SJCRH30 (cell line): Measurements from ENCODE around the gene CACYBP. TPM values are rescaled to one million over a fixed set of nuclear protein-coding genes. Genes with fewer than 3 reads are reported as not detected.
A peak's percentile ranks its signal among the peaks of the same experiment; 100 is the strongest.
"Not testable (repeated sequence)": the region's sequence is repeated elsewhere in the genome, so short reads cannot be mapped to it uniquely, and the experiment has no call there.

Experiments
- DNase-seq, 2 experiments: peaks; one replicate each; pipeline ENCODE4 v3.0.0-alpha.2; 2015 to 2020
- H3K27ac ChIP-seq: fragments of 250-450 bp; sonication (Bioruptor Pico); 2 replicates; pipeline ENCODE4 v1.5.1; 2020; ENCODE audit warnings: mild to moderate bottlenecking, moderate library complexity
- H3K27me3 ChIP-seq: fragments of 250-450 bp; sonication (Bioruptor Pico); 2 replicates; pipeline ENCODE4 v1.5.1; 2020; ENCODE audit warnings: mild to moderate bottlenecking, moderate library complexity
- H3K36me3 ChIP-seq: fragments of 250-450 bp; sonication (Bioruptor Pico); 2 replicates; pipeline ENCODE4 v1.5.1; 2020; ENCODE audit warnings: mild to moderate bottlenecking, moderate library complexity
- H3K4me1 ChIP-seq: fragments of 250-450 bp; sonication (Bioruptor Pico); 2 replicates; pipeline ENCODE4 v1.5.1; 2020; ENCODE audit warnings: mild to moderate bottlenecking, moderate library complexity
- H3K4me3 ChIP-seq: fragments of 250-450 bp; sonication (Bioruptor Pico); 2 replicates; pipeline ENCODE4 v1.5.1; 2020; ENCODE audit warnings: mild to moderate bottlenecking, moderate library complexity
- H3K9me3 ChIP-seq: fragments of 250-450 bp; sonication (Bioruptor Pico); replicated peaks from 2 replicates; pipeline ENCODE4 v1.5.1; 2020; ENCODE audit warnings: mild to moderate bottlenecking, moderate library complexity
- total RNA-seq: library from RNA; depleted of rRNA; stranded (reverse); fragments of >200 nt; shearing (Covaris generic); gene quantifications from 2 replicates; pipeline ENCODE4 v1.2.3, GENCODE V29; 2014

Gene CACYBP
- total RNA-seq, 1 experiment from 2014 or later: 439 TPM

- H3K4me1 ChIP-seq: no peaks in the 10 kb centered on the region
- peaks cover 44% of the 10 kb centered on the region for H3K36me3 ChIP-seq
- no peak for DNase-seq
- no peaks in the 10 kb centered on the region for H3K9me3 ChIP-seq
- no peak overlapping the region for H3K27ac ChIP-seq
- H3K27me3 ChIP-seq: no peaks in the 10 kb centered on the region
- H3K4me3 ChIP-seq: no peak overlapping the region
Observed at GRCh38 chr1:175015243-175015642, 15.5 kb downstream of the CACYBP start.

GRCh38 chr1:175019524-175019923 is 19.8 kb downstream of the CACYBP start:
- H3K36me3 ChIP-seq: peaks cover 7% of the 10 kb centered on the region
- H3K4me1 ChIP-seq: no peaks in the 10 kb centered on the region
- no peak for DNase-seq
- H3K4me3 ChIP-seq: no peak overlapping the region
- H3K27me3 ChIP-seq: no peaks in the 10 kb centered on the region
- no peak overlapping the region for H3K27ac ChIP-seq
- no peaks in the 10 kb centered on the region for H3K9me3 ChIP-seq

GRCh38 chr1:175023043-175023921 is 23.5 kb downstream of the CACYBP start, which contains the start of gene MRPS14:
Gene MRPS14 (minus strand): TSS chr1:175023425. CDS start chr1:175023408, 17 bp downstream.
- Histone ChIP-seq H3K4me3 (peak within 1 kb of the TSS; percentile 89), H3K27me3 (no peaks in the 10 kb centered on the region), H3K36me3 (no peaks in the 10 kb centered on the region), H3K4me1 (no peaks in the 10 kb centered on the region), H3K9me3 (no peaks in the 10 kb centered on the region), H3K27ac (peak within 1 kb of the TSS; percentile 61)
- DNase-seq: peak; percentile 97 to 98

- H3K4me1 ChIP-seq, H3K9me3 ChIP-seq, H3K36me3 ChIP-seq, H3K27me3 ChIP-seq, DNase-seq: not testable (repeated sequence)
- H3K4me3 ChIP-seq: peak overlapping the region; percentile 89
- peak overlapping the region; percentile 61 for H3K27ac ChIP-seq
Observed at GRCh38 chr1:175023922-175024242, 24.1 kb downstream of the CACYBP start.

GRCh38 chr1:175024773-175025172 is 25.0 kb downstream of the CACYBP start:
- no peak overlapping the region for H3K4me3 ChIP-seq
- no peaks in the 10 kb centered on the region for H3K27me3 ChIP-seq
- no peaks in the 10 kb centered on the region for H3K36me3 ChIP-seq
- no peaks in the 10 kb centered on the region for H3K4me1 ChIP-seq
- H3K9me3 ChIP-seq: no peaks in the 10 kb centered on the region
- DNase-seq: no peak
- no peak overlapping the region for H3K27ac ChIP-seq

GRCh38 chr1:175033953-175034352 is 34.2 kb downstream of the CACYBP start:
- no peak overlapping the region for H3K4me3 ChIP-seq
- H3K36me3 ChIP-seq: no peaks in the 10 kb centered on the region
- peak in 1 of 2 experiments; percentile 7 for DNase-seq
- H3K9me3 ChIP-seq: no peaks in the 10 kb centered on the region
- H3K27ac ChIP-seq: no peak overlapping the region
- no peaks in the 10 kb centered on the region; the same call in 1 of the 2 replicates for H3K4me1 ChIP-seq
- H3K27me3 ChIP-seq: no peaks in the 10 kb centered on the region

GRCh38 chr1:175034775-175035174 is 35.0 kb downstream of the CACYBP start:
- no peak for DNase-seq
- H3K4me1 ChIP-seq: no peaks in the 10 kb centered on the region; the same call in 1 of the 2 replicates

GRCh38 chr1:175035865-175036264 is 36.1 kb downstream of the CACYBP start:
- Histone ChIP-seq H3K4me3 (no peak overlapping the region), H3K36me3 (no peaks in the 10 kb centered on the region)
- DNase-seq: no peak

More at GRCh38 chr1:175034775-175035174, 35.0 kb downstream of the CACYBP start:
- H3K36me3 ChIP-seq: no peaks in the 10 kb centered on the region
- H3K27ac ChIP-seq: no peak overlapping the region
- H3K27me3 ChIP-seq: no peaks in the 10 kb centered on the region
- no peak overlapping the region for H3K4me3 ChIP-seq
- H3K9me3 ChIP-seq: no peaks in the 10 kb centered on the region

GRCh38 chr1:175036476-175036875 is 36.7 kb downstream of the CACYBP start:
- no peak for DNase-seq
- Histone ChIP-seq H3K9me3 (no peaks in the 10 kb centered on the region), H3K4me3 (no peak overlapping the region), H3K27ac (no peak overlapping the region), H3K4me1 (peaks cover 5% of the 10 kb centered on the region; the same call in 1 of the 2 replicates), H3K27me3 (no peaks in the 10 kb centered on the region), H3K36me3 (no peaks in the 10 kb centered on the region)

More at GRCh38 chr1:175035865-175036264, 36.1 kb downstream of the CACYBP start:
- H3K9me3 ChIP-seq: no peaks in the 10 kb centered on the region
- no peaks in the 10 kb centered on the region; the same call in 1 of the 2 replicates for H3K4me1 ChIP-seq
- H3K27ac ChIP-seq: no peak overlapping the region
- H3K27me3 ChIP-seq: no peaks in the 10 kb centered on the region

- Histone ChIP-seq H3K36me3 (no peaks in the 10 kb centered on the region), H3K4me1 (peaks cover 5% of the 10 kb centered on the region; the same call in 1 of the 2 replicates), H3K27me3 (no peaks in the 10 kb centered on the region), H3K9me3 (no peaks in the 10 kb centered on the region), H3K4me3 (no peak overlapping the region), H3K27ac (no peak overlapping the region)
- no peak for DNase-seq
Observed at GRCh38 chr1:175037416-175037815, 37.7 kb downstream of the CACYBP start.

GRCh38 chr1:175040324-175040879 is 40.7 kb downstream of the CACYBP start:
- peaks cover 16% of the 10 kb centered on the region for H3K4me1 ChIP-seq
- no peak overlapping the region for H3K27ac ChIP-seq
- H3K36me3 ChIP-seq: no peaks in the 10 kb centered on the region
- no peak for DNase-seq
- H3K9me3 ChIP-seq: no peaks in the 10 kb centered on the region
- no peak overlapping the region for H3K4me3 ChIP-seq
- H3K27me3 ChIP-seq: no peaks in the 10 kb centered on the region

GRCh38 chr1:175042650-175043049 is 42.9 kb downstream of the CACYBP start:
- no peak for DNase-seq
- peaks cover 16% of the 10 kb centered on the region for H3K4me1 ChIP-seq
- H3K27me3 ChIP-seq: no peaks in the 10 kb centered on the region
- H3K9me3 ChIP-seq: no peaks in the 10 kb centered on the region
- no peak overlapping the region for H3K4me3 ChIP-seq
- H3K36me3 ChIP-seq: no peaks in the 10 kb centered on the region
- no peak overlapping the region for H3K27ac ChIP-seq

- Histone ChIP-seq H3K27me3 (no peaks in the 10 kb centered on the region), H3K36me3 (no peaks in the 10 kb centered on the region), H3K9me3 (no peaks in the 10 kb centered on the region), H3K4me3 (peak overlapping the region; percentile 45), H3K27ac (peak overlapping the region; percentile 58), H3K4me1 (peaks cover 16% of the 10 kb centered on the region)
- peak; percentile 54 to 64 for DNase-seq
Observed at GRCh38 chr1:175043824-175044223, 44.1 kb downstream of the CACYBP start.

- not testable (repeated sequence) for H3K9me3 ChIP-seq, H3K27ac ChIP-seq, H3K36me3 ChIP-seq, H3K27me3 ChIP-seq, DNase-seq
- Histone ChIP-seq H3K4me3 (peak overlapping the region; percentile 45; the same call in 1 of the 2 replicates), H3K4me1 (peaks cover 16% of the 10 kb centered on the region)
Observed at GRCh38 chr1:175044591-175044990, 44.8 kb downstream of the CACYBP start.

- Histone ChIP-seq H3K27me3 (no peaks in the 10 kb centered on the region), H3K36me3 (no peaks in the 10 kb centered on the region), H3K4me3 (no peak overlapping the region), H3K4me1 (peaks cover 16% of the 10 kb centered on the region), H3K9me3 (no peaks in the 10 kb centered on the region), H3K27ac (no peak overlapping the region)
- DNase-seq: no peak
Observed at GRCh38 chr1:175045097-175045496, 45.4 kb downstream of the CACYBP start.
